LHCN-M2 (cell line): ENCODE results near the gene LIN7C. TPM values are rescaled to one million over a fixed set of nuclear protein-coding genes. Genes with fewer than 3 reads are reported as not detected.

Experiments used
- DNase-seq: peaks from one replicate; pipeline ENCODE4 v3.0.0-alpha.2; 2012; ENCODE audit warnings: low read depth
- total RNA-seq: library from RNA; depleted of rRNA; stranded (reverse); fragments of >200 nt; gene quantifications from 2 replicates; pipeline ENCODE4 v1.2.3, GENCODE V29; 2014

LIN7C gene
- total RNA-seq, 1 experiment from 2014 or later = 44.0 TPM

- DNase-seq = no peak
These were observed 35.6 kb downstream of the LIN7C start for GRCh38 chr11:27470826-27471588.

GRCh38 chr11:27470166-27470565, 36.4 kb downstream of the LIN7C start:
- DNase-seq = no peak

- DNase-seq = no peak
These were observed 37.4 kb downstream of the LIN7C start for GRCh38 chr11:27468995-27469695.

- peak; percentile 51 for DNase-seq
These were observed 38.2 kb downstream of the LIN7C start for GRCh38 chr11:27468209-27468994.

GRCh38 chr11:27467181-27467913, 39.2 kb downstream of the LIN7C start:
- no peak for DNase-seq

- DNase-seq = no peak
These were observed 40.2 kb downstream of the LIN7C start for GRCh38 chr11:27466363-27466762.

- DNase-seq = no peak
These were observed 40.9 kb downstream of the LIN7C start for GRCh38 chr11:27465629-27466028.

GRCh38 chr11:27464909-27465308, 41.7 kb downstream of the LIN7C start:
- DNase-seq = no peak

GRCh38 chr11:27464289-27464696, 42.3 kb downstream of the LIN7C start:
- no peak for DNase-seq

- no peak for DNase-seq
These were observed 44.0 kb downstream of the LIN7C start for GRCh38 chr11:27462543-27462942.

- no peak for DNase-seq
These were observed 46.2 kb downstream of the LIN7C start for GRCh38 chr11:27460158-27460978.

- no peak for DNase-seq
These were observed 47.4 kb downstream of the LIN7C start for GRCh38 chr11:27459191-27459590.

- DNase-seq = no peak
These were observed 48.4 kb downstream of the LIN7C start for GRCh38 chr11:27458182-27458581.

- no peak for DNase-seq
These were observed 49.7 kb downstream of the LIN7C start for GRCh38 chr11:27456795-27457329.

- DNase-seq = peak; percentile 14
These were observed 50.3 kb downstream of the LIN7C start for GRCh38 chr11:27456140-27456794.

GRCh38 chr11:27455667-27456066, 50.9 kb downstream of the LIN7C start:
- DNase-seq = no peak

- DNase-seq = no peak
These were observed 52.9 kb downstream of the LIN7C start for GRCh38 chr11:27453701-27454100.

GRCh38 chr11:27452147-27452546, 54.4 kb downstream of the LIN7C start:
- DNase-seq = no peak

- DNase-seq = no peak
These were observed 55.2 kb downstream of the LIN7C start for GRCh38 chr11:27451244-27451965.
